CD4-positive, alpha-beta T cell treated with Interleukin-10 for 1 hour (primary cell): ENCODE results near the gene NME1.
"Not testable (repeated sequence)": the region's sequence is repeated elsewhere in the genome, so short reads cannot be mapped to it uniquely, and the experiment has no call there.

ENCODE experiments used
- DNase-seq: peaks from one replicate; pipeline ENCODE4 v3.0.0-alpha.2; 2020

Gene NME1

DNA sequence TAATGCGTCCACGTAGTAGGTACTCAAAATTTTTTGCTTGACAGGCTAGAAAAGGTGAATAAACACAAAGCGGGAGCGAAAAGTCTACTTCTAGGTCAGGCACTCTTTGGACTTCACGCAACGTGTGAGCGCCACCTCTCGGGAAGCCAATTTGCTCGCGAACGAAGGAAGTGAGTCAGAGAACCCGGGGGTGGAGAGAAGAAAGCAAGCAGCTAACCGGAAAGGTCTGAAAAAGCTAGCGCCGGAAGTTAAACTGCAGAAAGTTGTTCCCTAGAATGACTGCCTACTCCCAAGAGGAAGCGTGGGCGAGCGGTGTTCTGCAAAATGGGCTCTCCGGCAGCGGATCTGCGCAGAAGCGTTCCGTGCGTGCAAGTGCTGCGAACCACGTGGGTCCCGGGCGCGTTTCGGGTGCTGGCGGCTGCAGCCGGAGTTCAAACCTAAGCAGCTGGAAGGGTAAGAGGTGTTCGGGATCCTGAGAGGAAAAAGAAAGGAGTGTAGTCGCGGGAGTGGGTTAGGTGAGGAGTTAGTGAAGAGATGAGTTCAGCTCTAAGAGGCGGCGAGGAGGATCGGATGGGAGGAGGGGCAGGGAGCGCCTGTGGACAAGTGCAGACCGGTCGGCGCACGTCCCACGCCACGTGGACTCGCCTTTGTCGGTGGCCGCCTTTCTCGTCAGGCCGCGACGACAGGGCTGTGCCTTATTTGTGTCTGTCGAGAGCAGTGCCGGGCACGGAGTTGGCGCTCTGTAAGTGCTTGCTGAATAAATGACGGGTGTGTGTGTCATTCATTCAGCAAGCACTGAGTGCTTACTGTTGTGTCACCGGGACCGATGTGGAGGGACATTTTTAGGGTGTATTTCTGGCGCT is at the start of gene NME1:
TSS of gene NME1 (plus strand) at position 350 of the 863 bp plus-strand sequence. CDS start 2,096 bp downstream, outside the sequence.
- peak; percentile 99 for DNase-seq

DNA sequence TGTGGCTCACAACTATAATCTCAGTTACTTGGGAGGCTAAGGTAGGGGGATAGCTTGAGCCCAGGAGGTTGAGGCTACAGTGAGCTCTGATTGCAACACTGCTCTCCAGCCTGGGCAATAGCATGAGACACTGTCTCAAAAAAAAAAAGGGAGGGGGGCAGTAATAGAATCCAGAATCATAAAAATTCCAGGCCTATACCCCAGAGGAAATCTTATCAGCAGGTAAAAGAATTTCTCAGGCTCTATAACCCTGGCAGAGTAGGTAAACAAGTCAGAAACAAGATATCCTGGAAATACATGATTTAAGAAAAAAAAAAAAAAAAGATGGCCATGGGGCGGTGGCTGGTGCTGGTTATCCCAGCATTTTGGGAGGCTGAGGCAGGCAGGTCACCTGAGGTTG is 45.6 kb upstream of the NME1 start:
- DNase-seq: no peak

DNA sequence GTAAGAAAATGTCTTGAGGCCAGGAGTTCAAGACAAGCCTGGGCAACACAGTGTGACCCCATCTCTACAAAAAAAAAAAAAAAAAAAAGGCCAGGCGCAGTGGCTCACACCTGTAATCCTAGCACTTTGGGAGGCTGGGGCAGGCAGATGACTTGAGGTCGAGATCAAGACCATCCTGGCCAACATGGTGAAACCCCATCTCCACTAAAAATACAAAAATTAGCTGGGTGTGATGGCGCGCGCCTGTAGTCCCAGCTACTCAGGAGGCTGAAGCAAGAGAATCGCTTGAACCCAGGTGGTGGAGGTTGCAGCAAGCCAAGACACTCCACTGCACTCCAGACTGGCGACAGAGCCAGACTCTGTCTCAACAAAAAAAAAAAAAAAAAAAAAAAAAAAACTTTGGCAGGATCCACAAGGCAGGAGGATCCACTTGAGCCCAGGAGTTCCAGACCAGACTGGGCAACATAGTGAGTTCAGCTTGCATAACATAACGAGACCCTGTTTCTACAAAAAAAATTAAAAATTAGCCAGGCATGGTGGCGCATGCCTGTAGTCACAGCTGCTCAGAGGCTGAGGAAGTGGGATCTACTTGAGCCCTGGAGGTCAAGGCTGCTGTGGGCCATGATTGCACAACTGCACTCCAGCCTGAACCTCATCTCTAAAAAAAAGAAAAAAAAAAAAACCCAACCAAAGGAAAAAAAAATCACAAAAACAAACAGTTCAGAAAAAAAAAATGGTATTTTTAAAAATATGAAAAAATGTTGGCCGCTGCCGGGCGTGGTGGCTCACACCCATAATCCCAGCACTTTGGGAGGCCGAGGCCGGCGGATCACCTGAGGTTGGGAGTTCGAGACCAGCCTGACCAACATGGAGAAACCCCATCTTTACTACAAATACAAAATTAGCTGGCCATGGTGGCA is 40.8 kb upstream of the NME1 start:
- not testable (repeated sequence) for DNase-seq

DNA sequence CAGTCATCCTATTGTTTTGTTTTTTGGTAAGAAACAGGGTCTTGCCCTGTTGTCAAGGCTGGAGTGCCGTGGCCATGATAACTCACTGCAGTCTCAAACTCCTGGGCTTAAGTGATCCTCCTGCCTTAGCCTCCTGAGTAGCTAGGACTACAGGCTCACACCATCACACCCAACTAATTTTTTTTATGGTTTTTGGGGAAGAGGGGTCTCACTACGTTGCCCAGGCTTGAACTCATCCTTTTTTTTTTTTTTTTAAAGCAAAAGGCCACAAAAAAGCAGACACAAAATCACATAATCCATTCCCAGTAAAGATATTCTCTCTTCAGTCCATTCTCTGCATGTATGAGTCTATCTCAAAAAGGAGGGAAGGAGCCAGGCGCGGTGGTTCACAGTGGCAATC is 38.2 kb upstream of the NME1 start:
- no peak for DNase-seq

DNA sequence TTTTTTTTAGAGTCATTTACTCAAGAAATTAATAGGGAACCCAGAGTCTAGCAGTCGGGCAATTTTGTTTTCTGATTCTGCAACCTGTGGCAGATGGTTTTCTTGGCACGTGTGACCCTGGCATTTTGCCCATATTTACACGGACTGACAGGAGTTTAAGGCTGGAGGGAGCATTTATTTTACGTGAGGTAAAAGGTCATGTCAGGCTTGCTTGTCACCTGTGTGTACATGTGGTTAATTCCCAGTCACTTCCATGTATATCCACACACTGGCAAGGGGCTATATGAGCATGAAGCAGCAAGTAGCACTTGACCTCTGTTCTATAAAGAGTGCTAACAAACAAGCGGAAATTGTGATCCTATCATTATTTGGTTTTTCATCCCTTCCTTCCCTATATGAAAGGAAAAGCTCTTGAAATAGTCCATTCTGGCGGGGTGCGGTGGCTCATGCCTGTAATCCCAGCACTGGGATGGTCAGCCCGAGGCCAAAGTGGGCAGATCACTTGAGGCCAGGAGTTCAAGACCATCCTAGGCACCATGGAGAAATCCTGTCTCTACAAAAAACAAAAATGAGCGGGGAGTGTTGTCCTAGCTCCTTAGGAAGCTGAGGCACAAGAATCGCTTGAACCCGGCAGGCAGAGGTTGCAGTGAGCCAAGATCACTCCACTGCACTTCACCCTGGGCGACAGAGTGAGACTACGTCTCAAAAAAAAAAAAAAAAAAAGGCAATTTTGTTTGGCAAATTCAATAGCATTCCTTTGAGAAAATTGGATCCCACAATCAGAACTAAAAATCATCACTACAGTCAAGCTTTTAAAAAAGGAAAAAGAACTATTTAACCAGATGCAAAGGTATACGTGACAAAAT is 34.8 kb upstream of the NME1 start:
- peak; percentile 19 for DNase-seq

DNA sequence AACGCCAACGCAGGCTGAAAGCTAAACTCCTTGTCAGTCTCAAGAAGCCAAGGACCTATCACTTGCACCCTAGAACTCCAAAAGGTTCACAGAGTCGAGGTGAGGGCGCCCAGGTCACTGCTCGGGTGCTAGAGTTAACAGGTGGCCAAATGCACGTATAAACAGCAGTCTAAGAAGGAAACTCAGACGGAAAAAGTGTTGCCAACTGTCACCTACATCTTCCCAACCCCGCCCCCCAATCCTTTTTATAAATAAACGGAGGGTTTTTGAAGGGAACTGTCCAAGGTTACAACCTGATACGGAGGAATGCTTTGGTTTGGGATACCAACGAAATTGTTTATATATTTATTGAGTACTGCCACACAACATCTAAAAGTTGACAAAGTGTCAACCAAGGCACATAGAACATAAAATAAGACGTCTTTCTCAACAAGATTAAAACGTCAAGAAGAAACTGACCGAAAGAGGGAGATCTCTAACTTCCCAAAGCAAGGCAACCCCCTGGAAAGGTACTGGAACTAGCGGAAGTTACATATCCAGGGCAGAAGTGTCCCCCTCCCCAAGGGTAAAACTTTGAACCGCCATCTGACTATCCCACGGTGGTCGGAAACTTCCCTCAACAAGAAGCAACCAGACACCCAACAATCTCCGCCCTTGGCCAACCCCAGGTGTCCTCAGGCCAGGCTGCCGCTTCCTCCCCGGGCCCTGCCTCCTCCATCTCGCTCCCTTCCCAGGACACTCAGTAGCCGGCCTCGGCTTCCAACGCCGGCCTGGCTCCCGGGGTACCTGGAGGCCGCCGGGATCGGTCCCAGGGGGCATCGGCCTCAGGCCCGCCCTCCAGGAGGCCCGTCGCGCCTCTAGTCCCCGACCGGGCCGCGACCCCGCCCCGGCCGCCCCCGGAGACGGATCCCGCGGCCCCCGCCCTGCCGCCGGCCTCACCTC is 33.7 kb upstream of the NME1 start:
- DNase-seq: peak; percentile 45

DNA sequence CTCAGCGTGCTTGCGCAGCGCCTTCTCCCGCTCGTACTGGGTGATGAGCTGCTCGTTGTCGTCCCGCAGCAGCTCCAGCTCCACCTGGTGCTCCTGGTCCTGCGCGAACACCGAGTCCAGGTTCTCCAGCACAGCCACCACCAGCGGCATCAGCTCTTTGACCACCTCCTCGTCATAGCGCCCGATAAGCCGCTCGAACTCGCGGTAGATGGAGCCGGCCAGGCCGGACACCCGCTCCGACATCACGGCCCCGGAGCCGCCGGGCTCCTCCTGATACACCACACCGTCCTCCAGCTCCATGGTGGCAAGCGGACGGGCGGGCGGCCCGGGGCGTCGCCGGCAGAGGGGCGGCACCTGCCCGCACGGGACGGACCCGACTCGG is 33.0 kb upstream of the NME1 start:
- DNase-seq: peak; percentile 59

DNA sequence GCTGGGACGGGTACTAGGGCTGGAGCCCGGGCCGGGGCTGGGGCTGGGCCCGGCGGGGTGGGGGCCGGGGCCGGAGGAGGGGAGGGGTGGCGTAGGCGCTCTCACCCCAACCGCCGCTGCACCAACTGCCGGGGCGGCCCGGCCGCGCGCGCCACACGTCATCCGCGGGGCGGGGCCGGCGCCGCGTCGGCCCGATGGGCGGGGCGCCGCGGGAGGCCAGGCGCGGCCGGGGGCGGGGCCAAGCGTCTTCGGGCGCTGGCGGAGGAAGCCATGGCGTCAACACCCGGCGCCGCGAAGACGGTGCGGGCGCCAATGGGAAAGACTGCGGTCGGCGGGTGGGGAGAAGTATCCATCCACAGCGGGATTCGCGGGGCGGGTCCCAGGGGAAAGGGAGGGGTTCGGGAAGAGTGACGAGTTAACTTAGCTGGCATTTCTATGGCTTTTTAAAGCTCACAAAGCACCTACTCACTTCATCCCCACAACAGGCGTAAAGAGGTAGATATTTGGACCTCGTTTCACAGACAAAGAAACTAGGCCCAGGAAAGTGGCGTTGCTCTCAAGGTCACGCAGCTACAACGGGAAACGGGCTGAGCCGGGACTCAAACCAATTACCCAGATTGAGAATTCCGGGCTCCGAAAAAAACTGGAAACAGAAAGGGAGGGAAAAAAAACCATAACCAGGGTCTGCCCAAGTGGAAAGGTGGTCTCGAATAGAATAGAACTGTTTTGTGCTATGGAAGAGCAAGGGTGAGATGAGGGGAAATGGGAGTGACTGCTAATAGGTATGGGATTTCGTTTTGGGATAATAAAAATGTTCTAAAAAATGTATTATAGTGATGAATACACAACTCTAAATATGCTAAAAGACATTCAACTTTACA is 32.4 kb upstream of the NME1 start, which contains the start of gene SPAG9:
TSS of gene SPAG9 (minus strand) at position 130 of the 881 bp plus-strand sequence. CDS start 212 bp downstream, outside the sequence.
- DNase-seq: peak; percentile 93

DNA sequence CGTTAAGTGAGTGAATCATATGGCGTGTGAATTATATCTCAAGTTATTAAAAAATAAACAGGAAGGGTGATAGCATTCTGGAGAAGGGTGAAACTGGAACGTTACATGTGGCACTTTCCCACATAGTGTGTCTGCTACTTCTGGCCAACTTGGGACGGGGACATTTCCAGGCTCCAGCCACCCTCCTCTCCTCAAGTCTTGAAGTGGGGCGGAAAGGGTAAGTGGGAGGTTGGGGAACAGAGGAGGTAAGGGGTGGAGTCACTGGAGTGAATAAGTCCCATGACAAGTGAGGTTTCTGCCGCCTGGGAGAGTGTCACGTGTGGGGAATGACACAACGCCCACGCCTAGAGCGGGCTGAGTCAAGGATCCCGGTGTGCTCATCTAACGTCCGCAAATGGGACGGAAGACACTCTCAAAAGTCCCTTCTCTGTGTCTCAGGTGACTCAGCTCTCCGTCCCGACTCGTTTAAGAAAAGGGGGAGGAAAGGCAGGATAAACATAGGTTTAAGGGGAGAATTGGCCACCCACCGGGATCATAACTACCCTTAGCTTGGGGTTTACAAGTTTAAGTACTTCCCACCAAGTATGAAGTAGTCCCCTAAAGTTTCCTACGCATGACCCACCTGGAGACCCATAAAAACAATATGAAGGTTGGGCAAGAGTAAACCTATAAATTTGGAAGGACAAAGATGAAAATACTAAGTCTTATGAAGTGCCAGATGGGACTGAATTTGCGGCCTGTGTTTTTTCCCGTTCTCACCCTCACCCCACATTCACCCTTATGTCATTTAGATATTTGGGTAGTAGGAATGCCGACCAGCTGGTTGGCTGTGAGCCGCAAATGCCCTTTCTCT is 31.5 kb upstream of the NME1 start:
- DNase-seq: peak; percentile 76

DNA sequence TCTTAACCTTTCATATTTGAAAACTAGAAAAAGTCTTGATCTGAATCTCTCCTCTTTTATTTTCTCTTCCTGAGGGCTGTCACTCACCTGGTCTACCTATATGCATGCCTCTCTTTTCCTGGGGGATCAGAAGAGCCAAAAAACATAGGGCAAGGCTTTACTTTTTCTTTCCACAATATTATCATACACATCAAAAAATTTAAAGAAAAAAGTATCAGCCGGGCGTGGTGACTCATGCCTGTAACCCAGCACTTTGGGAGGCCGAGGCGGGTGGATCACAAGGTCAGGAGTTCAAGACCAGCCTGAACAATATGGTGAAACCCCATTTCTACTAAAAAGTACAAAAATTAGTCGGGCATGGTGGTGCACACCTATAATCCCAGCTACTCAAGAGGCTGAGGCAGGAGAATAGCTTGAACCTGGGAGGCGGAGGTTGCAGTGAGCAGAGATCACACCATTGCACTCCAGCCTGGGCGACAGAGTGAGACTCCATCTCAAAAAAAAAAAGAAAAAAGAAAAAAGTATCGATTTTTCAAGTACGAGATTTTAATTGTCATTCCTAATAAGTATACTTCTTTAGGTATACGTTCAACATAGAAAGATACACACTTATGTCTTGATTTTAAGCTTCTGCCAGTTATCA is 30.8 kb upstream of the NME1 start:
- DNase-seq: not testable (repeated sequence)

DNA sequence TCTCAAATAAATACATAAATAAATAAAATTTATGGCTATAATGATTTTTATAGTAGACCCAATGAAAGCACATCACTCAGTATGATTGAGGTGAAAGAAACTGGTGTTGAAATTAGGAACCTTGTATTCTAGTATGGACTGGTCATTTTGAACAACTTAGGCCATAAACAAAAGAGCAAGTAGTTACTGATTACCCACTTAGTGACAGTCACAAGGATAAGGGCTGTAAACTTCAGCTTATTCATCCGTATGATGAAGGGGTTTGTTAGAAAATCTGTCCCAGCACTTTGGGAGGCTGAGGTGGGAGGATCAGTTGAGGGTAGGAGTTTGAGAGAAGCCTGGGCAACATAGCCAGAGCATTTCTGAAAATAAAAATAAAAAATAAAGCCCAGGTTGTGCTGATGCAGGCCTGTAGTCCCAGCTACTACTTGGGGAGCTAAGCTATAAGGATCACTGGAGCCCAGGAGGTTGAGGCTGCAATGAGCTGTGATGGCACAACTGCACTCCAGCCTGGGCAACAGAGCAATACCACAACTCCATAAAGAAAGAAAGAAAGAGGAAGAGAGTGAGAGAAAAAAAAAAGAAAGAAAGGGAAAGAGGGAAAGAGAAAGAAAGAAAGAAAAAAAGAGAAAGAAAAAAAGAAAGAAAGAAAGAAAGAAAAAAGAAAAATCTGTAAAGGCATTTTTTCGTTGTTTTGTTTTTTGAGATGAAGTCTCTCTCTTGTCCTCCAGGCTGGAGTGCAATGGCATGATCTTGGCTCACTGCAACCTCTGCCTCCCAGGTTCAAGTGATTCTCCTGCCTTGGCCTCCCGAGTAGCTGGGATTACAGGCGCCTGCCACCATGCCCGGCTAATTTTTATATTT is 28.5 kb upstream of the NME1 start:
- DNase-seq: no peak

DNA sequence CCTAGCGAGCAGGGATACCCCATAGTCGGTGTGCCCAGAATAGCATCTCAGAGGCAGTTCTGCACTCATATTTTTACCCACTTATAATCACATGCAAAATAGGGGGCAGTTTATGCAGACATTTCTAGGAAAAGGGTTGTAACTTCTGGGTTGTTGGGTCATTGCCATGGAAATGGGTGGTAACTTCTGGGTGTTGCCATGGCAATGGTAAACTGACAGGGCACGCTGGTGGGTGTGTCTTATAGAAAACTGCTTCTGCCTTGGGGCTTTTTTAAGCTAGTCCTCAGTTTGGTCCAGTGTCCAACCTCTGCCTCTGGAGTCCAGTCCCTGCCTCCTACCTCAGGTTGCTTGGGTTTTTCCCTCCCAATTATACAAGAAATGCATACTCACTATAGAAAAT is 25.3 kb upstream of the NME1 start:
- DNase-seq: peak; percentile 29

DNA sequence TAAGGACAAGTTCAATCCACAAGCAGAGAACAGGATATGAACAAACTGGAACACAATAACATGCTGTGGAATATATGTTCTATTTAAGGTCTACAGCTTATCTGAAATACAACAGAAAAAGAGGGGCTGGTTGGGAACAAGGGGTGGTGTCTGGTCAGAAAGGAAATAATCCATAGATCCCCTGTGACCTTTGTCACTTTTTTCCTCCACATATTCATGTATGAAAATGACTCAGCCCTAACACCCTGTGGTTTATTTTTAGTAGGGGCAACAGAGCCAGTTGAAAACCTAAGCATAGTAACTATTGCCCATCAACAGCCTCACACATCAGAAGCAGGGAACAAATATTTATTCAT is 20.4 kb upstream of the NME1 start:
- no peak for DNase-seq

DNA sequence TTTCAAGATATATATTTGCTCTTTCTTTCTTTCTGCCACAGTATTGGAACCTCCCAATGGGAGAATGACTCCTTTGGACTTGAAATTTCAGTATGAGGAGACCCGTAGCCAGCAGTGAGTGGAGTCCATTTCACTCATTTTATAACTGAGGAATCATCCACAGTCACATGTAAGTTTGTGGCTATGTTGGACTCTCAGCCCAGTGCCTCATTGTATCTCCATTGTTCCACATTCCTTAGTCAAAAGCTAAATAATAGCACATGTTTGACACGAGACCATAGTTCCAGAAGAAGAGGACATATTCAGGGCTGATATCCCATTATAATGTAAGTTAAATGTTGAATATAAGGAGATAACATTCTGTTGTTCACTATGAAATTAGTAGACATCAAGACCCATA is 20.0 kb upstream of the NME1 start:
- no peak for DNase-seq

DNA sequence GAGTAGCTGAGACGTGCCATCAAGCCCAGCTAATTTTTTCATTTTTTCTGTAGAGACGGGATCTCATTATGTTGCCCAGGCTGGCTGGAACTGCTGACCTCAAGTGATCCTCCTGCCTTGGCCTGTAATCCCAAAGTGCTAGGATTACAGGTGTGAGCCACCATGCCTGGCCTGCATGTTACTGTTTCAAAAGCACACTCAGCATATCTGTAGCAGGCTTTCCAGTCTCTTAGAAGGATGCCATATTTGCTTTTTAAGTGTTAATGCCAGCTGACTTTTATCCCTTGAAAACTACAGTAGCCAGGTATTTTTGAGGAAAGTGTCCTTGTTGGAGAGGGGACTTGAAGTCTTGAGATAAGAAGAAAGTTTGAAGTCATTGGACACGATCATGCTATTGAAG is 17.4 kb upstream of the NME1 start:
- no peak for DNase-seq

DNA sequence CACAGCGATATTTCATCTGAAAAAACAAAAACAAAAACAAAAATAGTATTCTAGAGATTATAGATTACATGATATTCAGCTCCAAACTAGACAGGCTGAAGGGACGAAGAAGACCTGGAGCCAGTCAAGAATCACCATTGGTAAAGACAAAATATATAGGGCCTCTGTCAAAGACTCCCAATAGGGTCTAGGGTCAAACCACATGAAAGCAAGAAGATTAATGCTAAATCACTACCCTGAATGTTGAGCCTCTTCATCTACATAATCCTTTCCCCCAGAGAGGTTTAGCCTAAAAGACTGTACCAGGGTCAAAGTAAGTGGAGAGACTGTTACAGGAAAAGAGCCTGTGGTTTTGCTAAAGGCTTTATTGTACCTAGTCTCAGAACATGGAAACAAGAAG is 10.8 kb upstream of the NME1 start:
- no peak for DNase-seq

DNA sequence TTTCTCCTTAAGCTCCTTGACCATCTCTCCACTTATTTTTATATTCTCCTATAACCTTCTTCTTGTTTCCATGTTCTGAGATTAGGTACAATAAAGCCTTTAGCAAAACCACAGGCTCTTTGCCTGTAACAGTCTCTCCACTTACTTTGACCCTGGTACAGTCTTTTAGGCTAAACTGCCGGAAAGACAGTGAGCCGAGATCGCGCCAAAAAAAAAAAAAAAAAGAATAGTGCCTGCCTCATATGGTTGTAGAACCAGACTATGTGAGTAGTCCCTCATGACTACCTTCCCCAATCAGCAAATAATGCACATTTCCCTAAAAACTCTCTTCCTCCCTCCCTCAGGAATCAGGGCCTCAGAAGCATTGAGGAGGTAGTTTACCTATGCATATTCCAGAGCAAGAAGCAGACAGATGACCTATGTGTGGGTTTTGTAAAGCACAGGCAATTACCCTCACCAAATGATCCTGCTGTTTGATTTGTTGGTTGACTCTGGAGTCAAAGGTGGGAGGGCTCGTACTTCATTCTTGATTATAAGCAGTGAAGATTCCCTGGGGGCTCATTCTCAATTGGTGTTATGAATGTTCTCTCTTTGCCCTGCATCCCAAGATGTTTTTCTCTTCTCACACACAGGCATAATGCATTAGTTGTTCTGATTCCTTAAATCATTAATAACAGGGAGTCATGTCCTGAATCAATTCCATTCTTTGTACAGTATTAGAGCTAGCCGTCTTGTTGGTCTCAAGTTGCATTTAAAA is 8.9 kb upstream of the NME1 start:
- DNase-seq: no peak
